ENCODE results near the gene SLC25A22. TPM values are rescaled to one million over a fixed set of nuclear protein-coding genes. Genes with fewer than 3 reads are reported as not detected.

SLC25A22 gene
- total and polyA plus RNA-seq, 9 of the 15 experiments (the other 6 are each of a cell fraction or from before 2014, with no cell fraction given): 0.41 to 55.4 (median 11.4) TPM

GRCh38 chr11:777288-778255 lies 20.5 kb downstream of the SLC25A22 start, which contains the start of gene GATD1 (continued):
- TF ChIP-seq HMGXB4 (CRISPR knock-in tag; IDR thresholded peaks at IDR 0.05): peak; percentile 1; the same call in 1 of the 2 replicates
- peak; percentile 89 for TF ChIP-seq POLR2G (IDR thresholded peaks at IDR 0.05; ENCODE audit: low read depth, low read length)
- peak; percentile 51 for TF ChIP-seq ZBTB7A (IDR thresholded peaks at IDR 0.05; ENCODE audit: borderline replicate concordance, control insufficient read depth, low read depth, low read length)
- peak; percentile 59; the same call in 1 of the 2 replicates for TF ChIP-seq CTBP1 (IDR thresholded peaks at IDR 0.05; ENCODE audit: borderline replicate concordance)
- peak; percentile 69 for TF ChIP-seq L3MBTL2 (IDR thresholded peaks at IDR 0.05)
- no peak for TF ChIP-seq HSF4 (CRISPR knock-in tag; IDR thresholded peaks at IDR 0.05; ENCODE audit: borderline replicate concordance)
- TF ChIP-seq KLF1 (tag; IDR thresholded peaks at IDR 0.05): 0 out of 2 replicates have a peak, but pooled peaks have one; percentile 42
- no peak; a peak in 1 of 4 replicates for TF ChIP-seq TEAD1 (CRISPR knock-in tag; IDR thresholded peaks at IDR 0.05)
- TF ChIP-seq HNRNPL (IDR thresholded peaks at IDR 0.05; ENCODE audit: low read depth, low read length): 0 out of 2 replicates have a peak, but pooled peaks have one; percentile 41
- peak; percentile 82 for TF ChIP-seq POLR2A (conservative IDR thresholded peaks at IDR 0.05)
- TF ChIP-seq STAT6 (CRISPR knock-in tag; IDR thresholded peaks at IDR 0.05): 0 out of 2 replicates have a peak, but pooled peaks have one; percentile 33
- TF ChIP-seq CBX1 (IDR thresholded peaks at IDR 0.05; ENCODE audit: low read depth): peak; percentile 61; the same call in 1 of the 2 replicates
- TF ChIP-seq SUPT5H (IDR thresholded peaks at IDR 0.05): peak; percentile 76
- TF ChIP-seq ATF7 (IDR thresholded peaks at IDR 0.05): 0 out of 2 replicates have a peak, but pooled peaks have one; percentile 25
- peak; percentile 80; the same call in 1 of the 2 replicates for TF ChIP-seq MYC (IDR thresholded peaks at IDR 0.05; ENCODE audit: low read depth, low read length)
- TF ChIP-seq MYC (CRISPR knock-in tag; IDR thresholded peaks at IDR 0.05; ENCODE audit: borderline replicate concordance, low read depth): no peak
- TF ChIP-seq POLR2AphosphoS5 (IDR thresholded peaks at IDR 0.05; ENCODE audit: control insufficient read depth, insufficient read depth, low read depth, low read length): peak; percentile 87
- TF ChIP-seq ZNF384 (IDR thresholded peaks at IDR 0.05; ENCODE audit: low read depth, low read length): peak; percentile 63
- peak; percentile 36; the same call in 1 of the 2 replicates for TF ChIP-seq SMAD4 (CRISPR knock-in tag; conservative IDR thresholded peaks at IDR 0.05)
- TF ChIP-seq GABPB1 (CRISPR knock-in tag; IDR thresholded peaks at IDR 0.05): peak; percentile 67
- 0 out of 4 replicates have a peak, but pooled peaks of 1 of the 2 experiments have one; percentile 21 for TF ChIP-seq HDAC1 (IDR thresholded peaks at IDR 0.05)

Data from K562 (cell line).